SU-DHL-6 (cell line): ENCODE results near the gene C19orf25.

ENCODE experiments used
- H2AFZ ChIP-seq: fragments of 200-600 bp; sonication (generic); 2 replicates; pipeline ENCODE4 v1.6.1; 2014; ENCODE audit warnings: low read depth, mild to moderate bottlenecking, moderate library complexity, mixed read lengths, antibody characterized with exemption, low read length; ENCODE audit not compliant: severe bottlenecking
- H3F3A ChIP-seq: fragments of 200-600 bp; shearing (Covaris generic); 2 replicates; pipeline ENCODE4 v1.6.0; 2016; ENCODE audit warnings: antibody characterized with exemption, mild to moderate bottlenecking; ENCODE audit not compliant: insufficient read depth
- H3K27ac ChIP-seq: fragments of 200-600 bp; sonication (generic); 2 replicates; pipeline ENCODE4 v1.5.1; 2016; ENCODE audit warnings: low read depth, mild to moderate bottlenecking, low read length, moderate library complexity, mixed read lengths
- H3K27me3 ChIP-seq: fragments of 200-600 bp; sonication (generic), shearing (Covaris generic); 2 replicates; pipeline ENCODE4 v1.6.0; 2014; ENCODE audit warnings: mild to moderate bottlenecking, low read length
- H3K36me3 ChIP-seq: fragments of 200-600 bp; sonication (generic); 2 replicates; pipeline ENCODE4 v1.6.1; 2014; ENCODE audit warnings: mild to moderate bottlenecking, low read length, mixed read lengths
- H3K4me2 ChIP-seq: fragments of 300-600, 200-600 bp; shearing (Covaris generic), sonication (generic); 2 replicates; pipeline ENCODE4 v1.6.0; 2014; ENCODE audit warnings: low read length, low read depth, mild to moderate bottlenecking; ENCODE audit not compliant: poor library complexity, severe bottlenecking
- H3K4me3 ChIP-seq: fragments of 200-600 bp; sonication (generic); 2 replicates; pipeline ENCODE4 v1.5.1; 2014; ENCODE audit warnings: antibody characterized with exemption, low read length, mild to moderate bottlenecking, mixed read lengths; ENCODE audit not compliant: insufficient read depth, poor library complexity, severe bottlenecking
- H3K79me2 ChIP-seq: fragments of 200-600 bp; sonication (generic); 2 replicates; pipeline ENCODE4 v1.6.1; 2014; ENCODE audit warnings: mild to moderate bottlenecking, low read length, moderate library complexity; ENCODE audit not compliant: insufficient read depth
- H3K9ac ChIP-seq: fragments of 200-600 bp; sonication (generic); 2 replicates; pipeline ENCODE4 v1.7.0; 2014; ENCODE audit warnings: mild to moderate bottlenecking, low read length
- H3K9me2 ChIP-seq: fragments of 200-600 bp; sonication (generic); replicated peaks from 2 replicates; pipeline ENCODE4 v1.6.1; 2014; ENCODE audit warnings: low read length; ENCODE audit not compliant: insufficient read depth
- H3K9me3 ChIP-seq: fragments of 200-600 bp; sonication (generic); 2 replicates; pipeline ENCODE4 v1.6.1; 2014; ENCODE audit warnings: low read length, mixed read lengths; ENCODE audit not compliant: insufficient read depth
- H4K20me1 ChIP-seq: fragments of 200-600 bp; sonication (generic); 2 replicates; pipeline ENCODE4 v1.6.1; 2014; ENCODE audit warnings: low read depth, mild to moderate bottlenecking, antibody characterized with exemption, low read length, moderate library complexity, mixed read lengths
- CTCF ChIP-seq: fragments of 200-600 bp; sonication (generic); IDR thresholded peaks from one replicate; pipeline ENCODE4 v1.5.1; 2017; ENCODE audit warnings: antibody characterized with exemption, mild to moderate bottlenecking, low read length, moderate library complexity; ENCODE audit not compliant: insufficient read depth, poor library complexity, severe bottlenecking
- EZH2phosphoT487 ChIP-seq: fragments of 200-600 bp; sonication (generic), shearing (Covaris generic); conservative IDR thresholded peaks from 2 replicates; pipeline ENCODE4 v1.6.1; 2018; ENCODE audit warnings: mild to moderate bottlenecking, antibody characterized with exemption, low read length, moderate library complexity, mixed read lengths

C19orf25 gene

GRCh38 chr19:1467490-1468273 lies 11.3 kb downstream of the C19orf25 start:
- no peak overlapping the region for H2AFZ ChIP-seq
- no peaks in the 10 kb centered on the region for H3K79me2 ChIP-seq
- H3K36me3 ChIP-seq: no peaks in the 10 kb centered on the region
- TF ChIP-seq CTCF: no peak
- no peak for TF ChIP-seq EZH2phosphoT487
- H3K9me2 ChIP-seq: no peaks in the 10 kb centered on the region
- H3K9ac ChIP-seq: no peak overlapping the region
- H3K27me3 ChIP-seq: no peaks in the 10 kb centered on the region
- no peak overlapping the region for H3K27ac ChIP-seq
- no peaks in the 10 kb centered on the region for H3K9me3 ChIP-seq
- peaks cover 3% of the 10 kb centered on the region; the same call in 1 of the 2 replicates for H4K20me1 ChIP-seq
- H3F3A ChIP-seq: no peaks in the 10 kb centered on the region
- no peak overlapping the region for H3K4me3 ChIP-seq
- H3K4me2 ChIP-seq: no peak overlapping the region

- no peak overlapping the region for H3K27ac ChIP-seq
- H3K9me3 ChIP-seq: no peaks in the 10 kb centered on the region
- no peaks in the 10 kb centered on the region; the same call in 1 of the 2 replicates for H4K20me1 ChIP-seq
- no peak overlapping the region for H2AFZ ChIP-seq
- no peak overlapping the region for H3K9ac ChIP-seq
- H3K4me2 ChIP-seq: no peak overlapping the region
- no peaks in the 10 kb centered on the region for H3K9me2 ChIP-seq
- TF ChIP-seq EZH2phosphoT487: no peak
- TF ChIP-seq CTCF: no peak
- no peak overlapping the region for H3K4me3 ChIP-seq
- H3K36me3 ChIP-seq: no peaks in the 10 kb centered on the region
- H3K79me2 ChIP-seq: no peaks in the 10 kb centered on the region
- H3K27me3 ChIP-seq: no peaks in the 10 kb centered on the region
- no peaks in the 10 kb centered on the region for H3F3A ChIP-seq
Observed at GRCh38 chr19:1467215-1467489, 11.9 kb downstream of the C19orf25 start.

- H2AFZ ChIP-seq: no peak overlapping the region
- no peaks in the 10 kb centered on the region for H3K9me2 ChIP-seq
- H3K9me3 ChIP-seq: no peaks in the 10 kb centered on the region
- no peaks in the 10 kb centered on the region for H3K36me3 ChIP-seq
- no peak overlapping the region for H3K4me3 ChIP-seq
- no peaks in the 10 kb centered on the region for H3K27me3 ChIP-seq
- no peak overlapping the region for H3K4me2 ChIP-seq
- no peaks in the 10 kb centered on the region for H3K79me2 ChIP-seq
- H3K27ac ChIP-seq: no peak overlapping the region
- H3F3A ChIP-seq: no peaks in the 10 kb centered on the region
- no peak overlapping the region for H3K9ac ChIP-seq
- no peaks in the 10 kb centered on the region; the same call in 1 of the 2 replicates for H4K20me1 ChIP-seq
- TF ChIP-seq CTCF (no peak), EZH2phosphoT487 (no peak)
Observed at GRCh38 chr19:1466461-1467214, 12.4 kb downstream of the C19orf25 start.
